A172 (cell line): Measurements from ENCODE around the gene MST1. TPM values are rescaled to one million over a fixed set of nuclear protein-coding genes. Genes with fewer than 3 reads are reported as not detected.
A peak's percentile ranks its signal among the peaks of the same experiment; 100 is the strongest.

Experiments
- DNase-seq: peaks from one replicate; pipeline ENCODE4 v3.0.0-alpha.2; 2015; ENCODE audit warnings: low spot score
- total RNA-seq: library from RNA; depleted of rRNA; stranded (reverse); fragments of >200 nt; shearing (Covaris generic); gene quantifications from 2 replicates; pipeline ENCODE4 v1.2.3, GENCODE V29; 2014; rRNA removed

MST1 gene
- total RNA-seq: 0.72 and 2.0 TPM in 2 replicates

DNA sequence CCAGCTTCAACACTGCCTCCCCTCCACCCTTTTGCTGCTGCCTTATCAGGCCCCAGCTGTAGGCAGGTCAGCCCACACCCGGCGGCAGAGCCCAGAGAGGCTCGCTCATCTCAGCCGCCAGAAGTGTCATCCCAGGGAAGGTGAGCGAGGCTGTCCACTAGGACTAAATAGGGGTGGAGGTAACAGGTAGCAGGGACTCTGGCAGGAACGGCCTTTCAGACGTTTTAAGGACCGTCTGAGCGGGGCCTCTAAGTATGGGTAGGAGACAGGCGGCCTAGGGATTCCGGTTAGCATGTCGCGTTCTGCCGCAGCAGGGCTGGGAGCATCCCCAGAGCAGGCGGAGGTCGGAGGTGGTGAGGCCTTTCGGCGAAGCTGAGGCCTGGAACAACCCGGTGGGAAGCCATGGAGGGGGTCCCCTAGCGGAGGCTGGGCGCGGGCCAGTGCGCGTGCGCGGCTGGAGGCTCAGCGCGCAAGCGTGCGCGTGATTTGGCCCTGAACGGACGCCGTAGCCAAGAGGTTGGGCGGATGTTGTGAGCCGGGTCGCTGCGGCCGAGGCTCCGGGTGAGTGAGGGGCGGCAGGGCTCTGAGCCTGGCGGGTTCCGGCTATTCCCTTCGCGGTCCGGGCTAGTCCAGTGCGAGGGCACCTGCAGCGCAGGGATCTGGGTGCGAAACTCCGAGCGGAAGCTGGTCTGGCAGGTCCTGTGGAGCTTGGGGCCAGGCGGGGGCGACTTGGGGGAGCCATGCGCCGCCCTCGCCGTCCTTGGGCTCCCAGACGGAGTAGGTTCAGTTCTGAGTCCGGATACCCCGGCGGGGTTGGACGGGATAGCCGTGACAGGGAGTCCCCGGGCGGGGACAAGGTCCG is at the start of gene MST1, which contains the start of gene RNF123:
TSS of gene MST1 (minus strand) at position 429 of the 862 bp plus-strand sequence. CDS start 783 bp downstream, outside the sequence.
TSS of gene RNF123 (plus strand) at position 512 of the 862 bp plus-strand sequence. CDS start 1,609 bp downstream, outside the sequence.
- DNase-seq: peak; percentile 60

DNA sequence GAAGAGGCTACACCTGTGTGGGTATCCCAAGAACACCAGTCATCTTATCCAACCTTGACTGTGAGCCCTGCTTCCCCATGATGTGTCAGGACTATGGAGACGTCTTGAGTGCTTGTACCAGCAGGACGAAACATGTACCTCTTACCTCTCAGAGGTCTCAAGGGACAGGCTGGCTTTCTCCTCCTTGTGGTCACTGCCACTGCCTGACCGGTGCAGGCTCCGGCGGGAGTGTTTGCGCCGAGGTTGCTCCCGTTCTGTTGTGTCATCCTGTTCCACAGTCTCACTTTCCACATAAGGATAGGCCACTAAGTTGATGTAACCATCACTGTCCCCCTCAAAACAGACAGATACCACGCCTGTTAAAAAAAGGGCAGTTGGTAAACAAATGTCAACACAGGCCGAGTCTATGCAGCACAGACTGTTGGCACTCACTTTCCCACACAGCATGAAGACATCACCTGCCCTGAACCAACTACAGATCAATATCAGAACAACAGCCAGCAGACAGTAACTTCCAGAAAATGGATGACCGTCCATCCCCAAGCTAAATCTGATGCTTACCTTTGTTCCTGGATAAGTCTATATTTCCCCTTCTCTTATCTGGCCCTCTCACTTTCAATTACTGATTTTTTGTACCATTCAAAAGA is 48.9 kb upstream of the MST1 start:
- no peak for DNase-seq

DNA sequence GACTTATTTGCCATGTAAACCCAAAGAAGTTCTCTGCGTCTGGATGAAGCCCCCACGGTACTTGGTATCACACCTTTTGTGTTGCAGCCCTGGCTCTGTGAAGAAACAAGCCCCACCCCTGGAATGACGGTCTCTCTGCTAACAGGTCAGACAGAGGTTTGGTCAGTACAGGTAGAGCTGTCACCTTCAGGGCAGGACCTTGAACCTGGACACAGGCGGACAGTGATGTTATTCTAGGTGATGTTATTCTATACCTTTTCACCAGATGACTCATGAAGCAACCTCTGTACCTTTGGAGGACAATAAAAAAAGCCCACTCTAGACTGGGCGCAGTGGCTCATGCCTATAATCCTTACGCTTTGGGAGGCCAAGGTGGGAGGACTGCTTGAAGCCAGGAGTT is 45.5 kb upstream of the MST1 start:
- no peak for DNase-seq

DNA sequence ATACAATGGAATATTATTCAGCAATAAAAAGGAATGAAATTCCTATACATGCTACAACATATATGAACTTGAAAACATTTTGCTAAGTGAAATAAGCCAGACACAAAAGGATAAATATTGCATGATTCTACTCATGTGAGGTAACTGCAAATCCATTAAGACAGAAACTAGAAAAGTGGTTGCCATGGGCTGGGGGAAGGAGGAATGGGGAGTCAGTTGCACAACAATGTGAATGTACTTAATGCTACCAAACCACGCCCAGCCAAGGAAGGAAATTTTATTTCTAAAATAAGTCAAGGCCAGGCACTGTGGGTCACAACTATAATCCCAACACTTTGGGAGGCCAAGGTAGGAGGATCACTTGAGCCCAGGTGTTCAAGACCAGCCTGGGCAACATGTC is 44.3 kb upstream of the MST1 start:
- no peak for DNase-seq

DNA sequence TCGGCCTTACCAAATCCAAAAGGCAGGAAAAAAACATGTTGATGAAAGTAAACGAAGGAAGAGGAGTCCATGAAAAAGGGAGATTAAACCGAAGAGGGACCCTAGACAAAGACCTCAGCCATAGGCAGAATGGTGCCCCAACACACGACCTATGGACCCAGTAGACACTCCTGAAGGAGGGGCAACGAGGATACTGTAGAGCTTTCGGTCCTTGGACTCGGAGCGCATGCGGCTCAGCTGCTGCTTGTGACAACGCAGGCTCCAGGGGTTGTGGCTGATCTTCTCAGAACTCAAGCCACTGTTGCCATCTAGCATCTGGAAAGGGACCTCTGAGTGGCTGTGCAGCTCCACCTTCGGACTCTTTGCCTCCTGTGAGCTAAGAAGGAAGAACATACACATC is 43.3 kb upstream of the MST1 start:
- DNase-seq: no peak

DNA sequence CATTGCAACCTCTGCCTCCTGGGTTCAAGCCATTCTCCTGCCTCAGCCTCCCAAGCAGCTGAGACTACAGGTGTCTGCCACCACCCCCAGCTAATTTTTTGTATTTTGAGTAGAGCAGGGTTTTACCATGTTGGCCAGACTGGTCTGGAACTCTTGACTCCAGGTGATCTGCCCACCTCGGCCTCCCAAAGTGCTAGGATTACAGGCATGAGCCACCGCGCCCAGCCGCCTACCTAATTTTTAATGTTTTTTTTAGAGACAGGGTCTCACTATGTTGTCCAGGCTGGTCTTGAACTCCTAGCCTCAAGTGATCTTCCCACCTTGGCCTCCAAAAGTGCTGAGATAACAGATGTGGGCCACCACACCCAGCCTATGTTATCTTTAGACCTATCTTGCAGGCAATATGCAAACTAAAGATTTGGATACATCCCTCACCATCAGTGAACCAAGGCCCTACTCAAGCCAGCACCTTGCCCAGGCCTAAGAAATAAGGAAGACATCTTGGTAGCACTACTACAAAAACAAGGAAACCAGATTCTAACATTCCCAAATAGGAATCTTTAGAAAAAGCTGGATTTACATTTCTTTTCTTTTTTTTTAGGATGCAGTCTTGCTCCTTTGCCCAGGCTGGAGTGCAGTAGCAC is 40.8 kb upstream of the MST1 start:
- no peak for DNase-seq

DNA sequence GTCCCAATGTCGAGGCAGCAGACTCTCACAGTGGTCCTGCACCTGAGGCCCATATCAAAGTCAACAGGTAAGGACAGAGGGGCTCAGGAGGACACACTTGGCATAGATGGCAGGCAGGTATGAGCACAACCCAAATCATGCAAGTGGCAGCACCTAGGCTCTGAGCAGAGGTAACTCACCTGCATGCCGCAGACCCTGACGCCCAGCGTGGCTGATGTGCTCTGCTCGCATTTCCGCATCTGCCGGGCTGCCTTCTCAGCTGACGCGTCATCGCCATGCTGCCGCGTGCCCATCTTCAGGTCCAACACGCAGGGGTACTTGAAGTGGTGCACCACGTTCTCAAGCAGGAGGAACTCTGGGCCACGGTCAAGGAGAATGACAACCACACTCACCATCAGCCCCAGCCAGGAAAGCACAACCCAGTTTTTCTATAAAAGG is 38.7 kb upstream of the MST1 start:
- no peak for DNase-seq

DNA sequence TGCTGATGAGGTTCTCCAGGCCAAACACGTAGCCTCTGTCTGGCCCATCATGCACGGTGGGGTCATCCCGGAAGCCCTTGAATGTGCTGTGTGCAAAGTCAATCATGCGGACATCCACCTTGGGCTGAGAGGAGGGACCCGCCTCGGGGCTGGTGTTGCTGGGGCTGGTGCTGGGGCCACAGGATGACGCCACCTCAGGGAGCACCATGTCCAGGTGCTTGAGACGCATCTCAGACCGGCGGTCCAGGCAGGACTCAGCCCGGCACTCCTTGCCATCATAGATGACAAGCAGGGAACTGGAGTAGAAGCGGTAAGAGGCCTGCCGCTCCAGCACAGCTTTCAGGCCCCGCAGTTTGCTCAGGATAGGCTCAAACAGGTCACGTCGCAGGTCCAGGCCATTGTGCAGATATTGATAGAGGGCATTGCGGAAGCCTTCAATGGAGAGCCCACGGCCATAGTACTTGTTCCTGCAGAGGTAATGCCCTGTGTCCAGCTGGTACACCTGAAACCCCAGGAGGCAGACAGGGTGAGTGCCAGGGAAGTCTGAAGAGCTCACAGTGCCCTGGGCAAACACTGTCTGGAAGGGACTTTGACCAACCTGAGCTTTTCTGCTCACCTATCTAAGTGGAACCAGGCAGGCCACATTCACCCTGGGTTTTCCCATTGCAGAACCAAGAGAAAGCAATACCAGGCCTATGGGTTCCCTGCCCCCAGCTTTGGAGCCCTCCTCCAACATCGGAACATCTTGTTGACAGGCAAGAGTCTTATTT is 38.1 kb upstream of the MST1 start:
- no peak for DNase-seq

DNA sequence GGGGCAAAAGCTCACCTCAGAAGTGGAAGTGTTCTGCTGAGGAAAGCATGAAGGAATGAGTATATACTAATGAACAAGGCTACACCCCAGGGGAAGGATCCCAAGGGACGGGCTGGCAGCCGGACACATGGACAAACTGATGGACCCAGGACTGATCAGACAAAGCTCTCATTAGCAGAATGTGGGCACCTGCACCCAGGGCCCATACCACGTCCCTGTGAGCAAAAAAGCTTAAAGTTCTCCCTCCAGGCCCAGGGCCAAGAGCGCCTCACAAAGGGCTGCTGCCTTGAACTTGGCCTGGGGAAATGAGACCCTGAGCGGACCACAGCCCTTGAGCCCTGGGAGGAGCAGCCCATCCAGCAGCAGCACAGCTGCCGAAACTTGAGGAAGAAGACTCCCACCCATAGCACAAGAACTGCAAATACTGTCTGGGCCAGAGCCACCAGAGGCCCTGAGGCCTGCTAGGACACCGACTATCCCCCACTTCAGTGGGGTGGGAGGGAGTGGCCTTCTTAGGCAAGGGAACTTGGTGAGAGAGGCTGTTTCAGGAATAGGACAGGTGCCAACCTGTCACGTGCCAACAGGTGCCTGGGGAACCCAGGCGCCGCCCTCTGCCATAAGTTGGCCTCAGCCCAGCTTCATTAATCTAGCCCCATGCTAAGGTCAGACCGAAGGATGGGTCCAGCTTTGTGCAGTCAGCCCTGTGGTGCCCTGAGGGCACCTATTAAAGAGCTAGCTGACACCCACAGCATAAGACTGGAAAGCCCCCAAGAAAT is 36.8 kb upstream of the MST1 start:
- DNase-seq: no peak

DNA sequence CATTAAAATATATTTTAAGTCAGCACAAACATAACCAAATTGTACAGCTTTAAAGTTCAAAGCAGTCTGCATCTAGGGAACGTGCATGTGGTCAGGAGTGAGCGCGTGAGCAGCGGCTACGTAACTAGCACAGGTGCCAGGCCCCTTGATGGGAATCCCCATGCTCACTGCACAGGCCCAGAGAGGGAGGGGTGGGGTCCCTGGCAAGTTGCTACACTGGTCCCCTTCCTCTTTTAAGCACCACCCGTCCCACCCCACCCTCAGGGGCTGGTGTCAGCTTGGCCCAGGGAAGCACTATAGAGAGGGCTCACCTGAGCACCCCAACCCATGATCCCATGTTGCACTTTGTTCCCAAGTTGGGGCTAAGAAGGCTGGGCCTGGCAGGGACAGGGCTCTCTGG is 35.3 kb upstream of the MST1 start:
- no peak for DNase-seq

DNA sequence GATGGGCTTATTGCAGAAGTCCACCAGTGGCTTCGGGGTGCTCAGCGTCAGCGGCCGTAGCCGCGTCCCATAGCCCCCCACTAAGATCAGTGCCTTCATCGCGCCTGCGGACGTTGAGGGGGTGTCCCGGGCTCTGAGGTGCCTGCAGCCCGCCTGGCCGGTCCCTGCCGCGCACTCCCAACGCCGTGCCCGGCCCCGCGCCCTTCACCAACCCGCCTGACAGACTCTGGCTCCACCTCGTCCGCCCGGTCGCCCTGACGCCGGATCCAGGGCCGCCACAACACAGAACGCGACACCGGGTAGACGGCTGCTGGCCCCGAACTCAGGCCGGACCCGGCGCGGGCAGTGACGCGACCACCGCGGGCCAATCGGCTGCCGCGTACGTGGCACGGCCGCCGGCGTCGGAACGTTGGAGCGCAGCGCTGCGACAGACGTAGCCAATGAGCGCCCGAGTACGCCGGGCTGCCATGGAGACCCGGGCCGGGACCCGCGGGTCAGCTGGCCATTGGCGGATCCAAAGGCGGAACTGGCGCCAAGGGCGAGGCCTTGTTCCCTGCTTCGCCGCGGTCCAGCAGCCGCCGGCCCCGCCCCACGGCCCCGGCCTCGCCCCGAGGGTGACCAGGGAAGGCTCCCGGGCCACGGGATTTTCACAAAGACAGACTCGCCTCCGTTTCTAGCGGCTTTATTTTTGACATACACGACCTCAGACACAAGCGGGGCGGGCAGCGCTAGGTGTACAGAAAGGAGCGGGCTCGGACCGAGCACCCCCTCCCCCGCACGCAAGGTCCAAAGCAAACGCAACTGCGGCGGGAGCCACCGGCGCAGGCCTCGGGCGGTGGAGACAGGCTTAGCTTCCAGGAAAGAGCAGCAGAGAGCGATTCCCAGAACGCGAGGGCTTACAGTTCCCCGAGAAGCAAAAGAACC is 34.6 kb upstream of the MST1 start, which contains the start of gene GMPPB:
TSS of gene GMPPB (minus strand) at position 324 of the 924 bp plus-strand sequence. CDS start at position 99, 225 bp downstream.
- DNase-seq: peak; percentile 92

DNA sequence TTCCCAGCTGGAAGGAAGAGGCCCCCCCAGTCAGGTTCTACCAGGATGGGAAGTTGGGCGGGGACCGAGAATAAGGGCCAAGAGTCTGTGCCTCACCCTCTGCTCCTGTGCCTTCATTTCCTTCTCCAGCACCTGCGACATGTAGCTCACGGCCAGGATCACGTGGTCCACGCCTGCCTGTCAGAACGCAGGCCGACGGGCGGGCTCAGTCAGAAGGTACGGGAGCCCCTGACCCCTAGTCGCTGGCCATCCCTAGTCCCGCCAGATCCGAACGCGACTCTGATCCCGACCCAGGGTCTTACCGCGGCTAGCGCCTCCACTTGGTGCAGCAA is 34.0 kb upstream of the MST1 start:
- peak; percentile 21 for DNase-seq

DNA sequence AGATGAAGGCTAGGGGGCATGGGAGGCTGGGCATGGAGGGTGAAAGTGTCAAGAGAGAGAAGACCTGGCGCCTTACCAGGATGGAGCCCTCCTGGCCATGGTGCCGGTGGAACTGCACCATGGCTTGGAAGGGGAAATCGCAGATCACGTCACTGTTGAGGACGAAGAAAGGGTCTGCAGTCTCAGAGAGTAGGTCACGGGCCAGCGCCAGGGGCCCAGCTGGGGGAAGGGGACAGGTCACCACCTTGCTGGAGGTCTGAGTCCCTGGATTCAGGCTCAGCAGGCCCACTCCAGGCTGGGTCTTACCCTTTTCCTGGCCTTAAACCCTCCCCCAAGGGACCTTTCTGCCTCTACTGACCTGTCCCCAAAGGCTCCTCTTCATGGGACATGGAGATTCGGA is 33.6 kb upstream of the MST1 start:
- no peak for DNase-seq

DNA sequence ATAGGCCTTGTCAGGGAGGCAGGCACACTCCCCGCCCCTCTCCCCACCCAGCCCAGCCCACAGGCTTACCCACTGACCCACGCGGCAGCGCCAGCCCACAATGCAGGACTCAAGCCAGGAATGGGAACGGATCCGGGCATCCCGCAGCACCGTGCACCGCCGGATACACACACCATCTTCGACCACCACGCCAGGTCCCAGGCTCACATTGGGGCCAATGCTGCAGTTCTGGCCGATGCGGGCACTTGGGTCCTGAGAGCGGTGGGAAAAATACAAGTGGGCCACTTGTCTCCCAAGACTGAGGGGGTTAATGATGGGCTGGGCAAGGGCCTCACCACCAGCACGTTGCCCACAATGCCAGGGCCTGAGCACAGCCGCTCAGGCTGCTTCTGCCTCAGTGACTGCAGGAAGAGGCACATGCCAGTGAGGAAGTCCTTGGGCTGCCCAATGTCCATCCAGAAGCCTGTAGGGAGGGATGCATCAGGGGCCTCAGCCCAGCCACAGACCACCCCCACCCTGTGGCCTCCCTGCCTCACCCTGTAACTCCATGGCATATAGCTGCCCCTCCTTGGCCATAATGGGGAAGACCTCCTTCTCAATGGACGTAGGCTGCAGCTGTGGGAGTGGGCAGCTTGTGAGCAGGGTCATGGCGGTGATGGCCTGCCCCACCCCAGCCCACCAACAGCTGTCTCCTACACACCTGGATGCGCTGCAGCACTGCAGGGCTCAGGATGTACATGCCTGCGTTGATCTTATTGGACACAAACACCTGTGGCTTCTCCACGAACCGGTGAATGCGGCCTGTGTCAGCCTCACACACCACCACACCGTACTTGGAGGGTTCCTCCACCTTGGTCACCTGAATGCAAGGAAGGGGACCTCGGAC is 32.9 kb upstream of the MST1 start:
- no peak for DNase-seq

DNA sequence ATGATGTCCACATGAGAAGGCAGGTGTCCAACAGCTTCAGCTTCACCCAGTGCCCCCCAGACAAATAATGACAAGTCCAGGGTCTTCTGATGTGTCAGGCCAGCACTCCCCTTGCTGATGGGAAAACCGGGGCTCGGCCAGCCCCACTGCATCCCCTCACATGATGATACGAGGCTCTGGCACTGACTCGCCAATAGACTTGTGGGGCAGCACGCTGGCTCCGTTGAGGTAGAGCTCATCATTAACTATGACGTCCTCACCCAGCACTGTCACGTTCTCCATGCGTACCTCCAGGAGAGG is 32.3 kb upstream of the MST1 start:
- DNase-seq: no peak

DNA sequence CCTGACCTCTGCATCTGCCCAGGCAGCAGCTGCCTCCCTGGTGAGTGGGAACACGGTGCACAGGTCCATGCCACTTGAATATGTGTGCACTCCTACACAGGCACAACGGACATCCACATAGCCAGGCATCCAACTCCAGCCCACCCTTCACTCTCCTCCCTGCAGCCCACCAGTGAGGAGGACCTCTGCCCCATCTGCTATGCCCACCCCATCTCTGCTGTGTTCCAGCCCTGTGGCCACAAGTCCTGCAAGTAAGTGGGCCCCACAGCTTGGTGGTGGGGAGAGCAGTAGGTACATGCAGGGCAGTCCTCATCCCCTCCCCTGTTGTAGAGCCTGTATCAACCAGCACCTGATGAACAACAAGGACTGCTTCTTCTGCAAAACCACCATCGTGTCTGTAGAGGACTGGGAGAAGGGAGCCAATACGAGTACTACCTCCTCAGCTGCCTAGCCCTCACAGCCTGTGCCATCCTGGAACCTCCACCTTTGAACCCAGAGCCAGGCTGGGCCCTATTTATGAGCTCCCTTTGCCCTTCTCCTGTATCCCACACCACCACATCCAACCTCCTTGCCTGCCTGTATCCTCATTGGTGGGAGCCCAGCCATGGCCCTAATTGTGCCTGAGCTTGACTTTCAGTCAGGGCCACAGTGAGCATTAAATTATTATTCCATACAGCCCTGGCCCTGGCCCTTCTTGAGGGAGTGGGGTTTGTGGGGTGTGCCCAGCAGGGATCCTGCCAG is 31.8 kb upstream of the MST1 start:
- no peak for DNase-seq

DNA sequence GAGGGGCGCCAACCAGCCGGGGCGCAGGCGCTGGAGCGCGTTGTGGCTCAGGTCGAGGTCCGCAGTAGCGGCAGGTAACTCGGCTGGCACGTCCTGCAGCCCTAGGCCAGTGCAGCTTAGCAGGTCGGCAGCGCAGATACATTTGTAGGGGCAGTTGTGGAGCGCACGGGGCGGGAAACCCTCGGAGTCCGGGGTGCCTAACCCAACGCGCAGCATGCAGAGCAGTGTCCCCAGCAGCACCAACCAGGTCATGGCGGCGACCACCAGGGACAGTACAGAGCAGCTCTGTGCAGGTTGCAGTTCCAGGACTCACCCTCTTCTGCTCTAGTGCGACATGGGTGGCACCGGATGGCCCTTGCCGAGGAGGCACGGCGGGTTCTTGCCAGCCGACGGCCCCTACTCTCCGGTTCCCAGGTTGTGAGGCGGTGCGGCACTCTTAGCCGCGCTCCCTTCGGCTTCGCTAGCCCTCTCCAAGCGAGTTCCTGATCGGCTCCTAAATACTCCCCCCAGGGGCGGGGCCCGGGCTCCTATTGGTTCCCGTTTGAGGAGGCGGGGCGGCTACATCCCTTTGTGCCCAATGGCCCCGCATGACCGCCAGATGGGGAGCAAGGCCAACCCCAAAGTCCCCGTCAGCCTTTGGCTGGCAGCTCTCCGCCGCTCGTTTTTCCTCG is 30.1 kb upstream of the MST1 start, which contains the start of gene AMIGO3:
TSS of gene AMIGO3 (minus strand) at position 471 of the 671 bp plus-strand sequence. CDS start at position 252, 219 bp downstream.
- no peak for DNase-seq

DNA sequence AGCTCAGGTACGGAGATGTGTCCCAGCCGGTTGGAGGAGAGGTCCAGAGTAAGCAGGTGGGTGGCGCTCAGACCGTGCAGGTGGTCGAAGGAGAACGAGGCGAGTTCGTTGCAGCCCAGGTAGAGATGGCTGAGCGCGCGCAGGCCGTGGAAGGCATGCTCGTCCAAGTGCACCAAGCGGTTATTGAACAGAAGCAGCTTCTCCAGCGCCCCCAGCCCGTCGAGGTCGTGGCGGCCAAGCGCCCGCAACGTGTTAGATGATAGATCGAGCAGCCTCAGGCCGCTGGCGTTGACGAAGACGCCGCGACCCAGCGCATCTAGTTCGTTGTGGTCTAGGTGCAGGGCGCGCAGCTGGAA is 29.6 kb upstream of the MST1 start:
- DNase-seq: no peak
